Peyer's patch (tissue), 4 donors: ENCODE data around the gene RSU1.

Experiments used
- POLR2A ChIP-seq, 2 donors: fragments of 450-650 bp; IDR thresholded peaks; one replicate each; pipeline ENCODE4 v1.5.1; 2017; ENCODE audit warnings: antibody characterized with exemption in 2 of 2, mild to moderate bottlenecking in 2 of 2, moderate library complexity in 2 of 2
- TF ChIP-seq, protein P1 (sequence below), 6 experiments: fragments of 450-650 bp in 4 of 6; fragments of 200-600 bp in 2 of 6; sonication (generic) in 1 of 6; IDR thresholded peaks; one replicate each; pipeline ENCODE4 v1.5.1; 2017 to 2019; ENCODE audit warnings: antibody characterized with exemption in 6 of 6, mild to moderate bottlenecking in 3 of 6, moderate library complexity in 1 of 6

DNA sequence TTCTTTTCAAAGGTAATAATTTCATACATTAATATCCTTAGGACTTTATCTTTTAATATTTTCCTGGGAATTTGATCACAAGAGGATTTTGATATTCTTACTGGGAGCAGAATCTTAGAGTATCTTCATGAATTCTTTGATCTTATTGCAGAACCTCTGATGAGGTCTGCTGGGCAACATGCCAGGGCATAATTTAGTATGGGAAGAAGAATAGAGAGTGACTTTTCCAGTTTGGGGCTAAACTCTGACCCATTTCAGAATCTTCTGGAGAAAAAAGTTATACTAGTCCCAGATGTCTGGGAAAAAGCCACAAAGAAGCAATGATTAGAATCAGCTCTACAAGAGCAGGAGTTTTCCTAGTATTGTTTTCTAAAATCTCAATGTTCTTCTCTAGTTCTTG lies 28.0 kb upstream of the RSU1 start:
- TF ChIP-seq, protein P1, sequence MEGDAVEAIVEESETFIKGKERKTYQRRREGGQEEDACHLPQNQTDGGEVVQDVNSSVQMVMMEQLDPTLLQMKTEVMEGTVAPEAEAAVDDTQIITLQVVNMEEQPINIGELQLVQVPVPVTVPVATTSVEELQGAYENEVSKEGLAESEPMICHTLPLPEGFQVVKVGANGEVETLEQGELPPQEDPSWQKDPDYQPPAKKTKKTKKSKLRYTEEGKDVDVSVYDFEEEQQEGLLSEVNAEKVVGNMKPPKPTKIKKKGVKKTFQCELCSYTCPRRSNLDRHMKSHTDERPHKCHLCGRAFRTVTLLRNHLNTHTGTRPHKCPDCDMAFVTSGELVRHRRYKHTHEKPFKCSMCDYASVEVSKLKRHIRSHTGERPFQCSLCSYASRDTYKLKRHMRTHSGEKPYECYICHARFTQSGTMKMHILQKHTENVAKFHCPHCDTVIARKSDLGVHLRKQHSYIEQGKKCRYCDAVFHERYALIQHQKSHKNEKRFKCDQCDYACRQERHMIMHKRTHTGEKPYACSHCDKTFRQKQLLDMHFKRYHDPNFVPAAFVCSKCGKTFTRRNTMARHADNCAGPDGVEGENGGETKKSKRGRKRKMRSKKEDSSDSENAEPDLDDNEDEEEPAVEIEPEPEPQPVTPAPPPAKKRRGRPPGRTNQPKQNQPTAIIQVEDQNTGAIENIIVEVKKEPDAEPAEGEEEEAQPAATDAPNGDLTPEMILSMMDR (IDR thresholded peaks at IDR 0.05): no peak
- no peak for TF ChIP-seq POLR2A (IDR thresholded peaks at IDR 0.05)
